DMS 273 (cell line): ENCODE measurements around the gene MED13.
A peak's percentile ranks its signal among the peaks of the same experiment; 100 is the strongest.
"Not testable (repeated sequence)": the region's sequence is repeated elsewhere in the genome, so short reads cannot be mapped to it uniquely, and the experiment has no call there.

Experiments
- DNase-seq: peaks from one replicate; lab custom pipeline; 2025; ENCODE audit not compliant: unreplicated experiment; lab: John Stamatoyannopoulos, UW

MED13 gene

DNA sequence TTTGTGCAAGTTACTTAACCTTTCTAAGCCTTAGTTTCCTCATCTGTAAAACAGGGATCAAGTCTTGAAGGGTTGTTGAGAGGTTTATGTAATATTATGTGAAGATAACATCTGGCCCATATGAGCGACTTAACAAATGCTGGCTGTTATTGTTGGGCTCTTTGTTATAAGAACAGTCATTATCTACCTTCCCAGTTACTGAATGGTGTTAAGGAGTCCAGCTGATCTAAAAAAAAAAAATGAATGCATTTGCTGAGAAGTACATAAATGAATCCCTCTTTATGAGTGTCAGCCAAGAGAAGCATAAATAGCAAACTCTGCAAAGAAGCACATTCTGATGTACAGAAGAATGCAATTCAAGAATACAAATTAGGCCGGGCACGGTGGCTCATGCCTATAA, 24.3 kb upstream of the MED13 start:
- no peak for DNase-seq

DNA sequence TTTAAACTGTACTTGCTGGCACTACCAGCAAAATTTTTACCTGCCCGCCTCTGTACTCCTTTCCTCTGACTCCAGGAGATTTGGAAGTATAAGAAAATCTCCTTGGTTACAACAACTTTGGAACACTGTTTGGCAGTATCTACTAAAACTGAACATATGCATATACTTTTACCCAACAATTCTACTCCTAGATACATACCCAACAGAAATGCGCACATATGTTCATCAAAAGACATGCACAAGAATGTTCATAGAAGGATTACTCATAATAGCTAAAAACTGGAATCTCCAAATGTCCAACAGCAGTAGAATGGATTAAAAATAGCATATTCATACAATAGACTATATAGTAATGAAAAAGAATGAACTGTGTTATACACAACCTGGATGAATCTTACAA, 21.7 kb upstream of the MED13 start:
- DNase-seq = no peak

- DNase-seq = no peak
Observed at GRCh38 chr17:62085511-62086408, 20.7 kb upstream of the MED13 start.

- DNase-seq = no peak
Observed at GRCh38 chr17:62084585-62084984, 19.5 kb upstream of the MED13 start.

GRCh38 chr17:62083651-62084050, 18.6 kb upstream of the MED13 start:
- DNase-seq = no peak

GRCh38 chr17:62080647-62081046, 15.6 kb upstream of the MED13 start:
- DNase-seq = no peak

- no peak for DNase-seq
Observed at GRCh38 chr17:62078009-62078408, 12.9 kb upstream of the MED13 start.

- DNase-seq = no peak
Observed at GRCh38 chr17:62076864-62077788, 12.0 kb upstream of the MED13 start.

GRCh38 chr17:62075308-62075815, 10.3 kb upstream of the MED13 start:
- no peak for DNase-seq

DNA sequence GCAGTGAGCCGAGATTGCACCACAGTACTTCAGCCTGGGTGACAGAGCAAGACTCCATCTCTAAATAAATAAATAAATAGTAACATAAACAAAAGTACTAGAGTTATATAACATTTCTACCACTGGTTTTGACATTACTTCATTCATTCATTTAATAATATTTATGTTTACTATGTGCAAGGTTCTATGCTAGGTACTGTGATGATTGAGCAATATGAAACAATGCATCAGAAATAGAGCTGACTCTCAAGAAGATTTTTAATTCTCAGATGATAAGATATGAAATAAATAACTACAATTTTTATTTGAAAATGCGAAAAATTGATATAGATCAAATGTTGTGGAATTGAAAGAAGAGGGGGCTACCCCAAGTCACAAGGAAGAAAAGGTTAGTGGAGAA, 8.9 kb upstream of the MED13 start:
- DNase-seq = no peak

GRCh38 chr17:62072855-62073254, 7.8 kb upstream of the MED13 start:
- not testable (repeated sequence) for DNase-seq

DNA sequence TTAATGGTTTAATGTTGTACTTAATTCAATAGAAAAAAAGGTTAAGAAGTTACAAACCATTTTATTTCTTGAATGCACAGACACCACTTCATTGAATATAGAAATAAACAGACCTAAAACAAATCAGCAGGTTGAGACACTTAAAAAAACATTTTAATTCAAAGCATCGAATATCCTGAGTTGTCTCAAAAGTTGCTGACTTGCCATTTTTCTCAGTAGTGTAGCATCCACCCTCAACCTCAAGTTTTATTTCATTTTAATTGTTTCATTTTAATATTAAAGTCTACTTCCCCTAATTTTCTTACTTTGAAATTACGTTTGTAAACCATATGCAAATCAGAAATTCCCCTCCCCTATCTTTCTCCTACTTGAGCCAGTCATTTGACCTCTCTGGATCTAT, 5.8 kb upstream of the MED13 start:
- no peak for DNase-seq

- DNase-seq = no peak
Observed at GRCh38 chr17:62067165-62068145, 2.4 kb upstream of the MED13 start.

GRCh38 chr17:62065611-62066468, 762 bp upstream of the MED13 start:
- DNase-seq = peak; percentile 99

GRCh38 chr17:62064029-62064790, 868 bp downstream of the MED13 start:
- DNase-seq = peak; percentile 58

DNA sequence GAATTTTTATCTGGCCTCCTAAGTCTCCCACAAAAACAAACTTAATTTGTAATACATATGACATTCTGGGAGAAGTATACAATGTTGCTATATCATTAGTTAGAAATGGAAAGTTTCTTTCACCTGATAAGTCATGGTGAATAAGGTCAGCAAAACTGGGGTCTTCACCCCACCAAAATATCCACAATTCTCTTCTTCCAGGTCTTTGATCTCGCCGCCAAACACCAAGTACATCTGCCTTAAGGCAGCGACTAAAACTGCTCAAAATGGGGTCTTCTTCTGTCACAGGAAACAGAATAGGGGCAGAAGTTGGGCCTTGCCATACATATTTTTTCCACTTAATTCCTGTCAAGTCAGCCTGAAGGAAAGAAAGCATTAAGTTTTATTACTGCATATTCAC, 2.1 kb downstream of the MED13 start:
- no peak for DNase-seq

DNA sequence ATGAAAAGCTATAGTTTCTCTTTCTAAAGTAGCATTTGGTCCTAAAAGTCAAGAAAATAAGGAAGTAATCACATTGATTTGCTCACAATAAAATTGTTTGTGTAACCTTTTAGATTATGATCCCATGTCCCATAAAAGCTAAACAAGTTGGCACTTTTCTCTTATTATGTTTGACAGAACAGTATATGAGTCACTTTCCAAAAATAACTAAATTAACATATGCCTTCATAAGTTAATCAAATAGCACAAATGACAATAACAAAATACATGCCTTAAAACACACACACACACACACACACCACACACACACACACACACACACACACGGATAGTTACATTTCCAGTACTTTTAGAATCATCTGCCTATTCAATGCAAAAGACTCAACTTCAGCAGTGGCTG, 2.8 kb downstream of the MED13 start:
- DNase-seq = no peak

DNA sequence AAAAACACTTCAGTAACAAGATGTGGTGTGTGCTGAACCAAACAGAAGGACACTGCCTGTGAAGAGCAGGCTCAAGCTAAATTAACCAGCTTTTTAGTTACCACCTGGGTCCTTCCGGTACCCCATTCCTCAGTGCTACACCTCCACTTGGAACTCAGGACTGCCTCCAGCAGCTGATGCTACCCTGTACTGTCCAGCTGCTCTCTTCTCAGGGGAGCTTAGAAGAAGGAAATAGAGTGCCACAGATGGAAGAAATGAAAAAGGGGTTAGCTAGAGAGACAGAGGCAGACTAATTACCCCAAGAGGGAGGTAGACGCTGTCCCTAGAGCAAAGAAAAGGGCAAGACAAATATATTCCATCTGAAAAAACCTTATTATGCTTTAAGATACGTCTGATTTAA, 5.7 kb downstream of the MED13 start:
- peak; percentile 13 for DNase-seq

DNA sequence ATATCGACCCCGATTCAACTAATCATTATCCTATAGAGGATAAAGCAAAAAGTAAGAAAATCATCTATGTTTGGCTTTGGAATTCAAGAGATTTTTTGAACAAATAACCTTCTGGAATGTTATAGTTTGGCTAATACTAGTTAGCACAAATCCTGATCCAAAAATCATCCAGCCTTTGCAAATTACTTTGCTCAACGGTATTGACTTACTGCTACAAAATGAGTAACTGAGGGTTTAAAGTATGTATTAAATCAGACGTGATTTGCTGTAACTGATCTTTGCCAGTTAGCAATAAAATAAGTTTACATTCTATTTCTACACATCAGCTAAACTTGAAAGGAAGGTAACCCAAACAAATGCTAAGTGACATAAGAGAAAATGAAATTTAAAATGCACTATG, 6.5 kb downstream of the MED13 start:
- no peak for DNase-seq
